A549 (cell line): ENCODE results near the gene IQSEC3. TPM values are rescaled to one million over a fixed set of nuclear protein-coding genes. Genes with fewer than 3 reads are reported as not detected.

Source experiments
- ATAC-seq, 2 experiments: fragments of 200-7000 bp in 1 of 2; fragments of >200 bp in 1 of 2; cut with Nextera tagmentation in 1 of 2; cut with Tn5 transposase in 1 of 2; 3 replicates each; pipeline versions ENCODE4 v1.8.0 to v1.9.1; 2018 to 2020; ENCODE audit warnings: mild to moderate bottlenecking in 1 of 2, moderate library complexity in 1 of 2
- CTCF ChIA-PET: fragments of 300-600 bp; sonication (Branson Sonifier 250); formaldehyde crosslinking; extraction: SDS; loops from one replicate; lab custom pipeline; 2021; ENCODE audit warnings: antibody characterized with exemption, inconsistent platforms; lab: Yijun Ruan, JAX
- POLR2A ChIA-PET: fragments of 350-600 bp; formaldehyde crosslinking; extraction: SDS; loops from one replicate; lab custom pipeline; 2021; ENCODE audit warnings: antibody characterized with exemption, inconsistent platforms; lab: Yijun Ruan, JAX
- DNase-seq, 2 experiments: peaks; one replicate each; pipeline versions ENCODE4 v3.0.0 to v3.0.0-alpha.2; 2011 to 2016; ENCODE audit warnings: low read depth in 1 of 2, low spot score in 1 of 2
- FAIRE-seq: peaks from 2 replicates; lab custom pipeline; 2011; peaks lifted over from hg19 to GRCh38; lab: Jason Lieb, UNC
- H3K27ac ChIP-seq, 2 experiments: fragments of >200 bp; sonication (Bioruptor Twin); formaldehyde crosslinking; 3 replicates each; pipeline ENCODE4 v1.5.1; 2016 to 2017
- H3K4me1 ChIP-seq: fragments of >200 bp; sonication (Bioruptor Twin); formaldehyde crosslinking; 3 replicates; pipeline ENCODE4 v1.6.1; 2016
- H3K4me2 ChIP-seq: fragments of >200 bp; sonication (Bioruptor Twin); formaldehyde crosslinking; 3 replicates; pipeline ENCODE4 v1.6.1; 2016
- H3K4me3 ChIP-seq: fragments of >200 bp; sonication (Bioruptor Twin); formaldehyde crosslinking; 3 replicates; pipeline ENCODE4 v1.5.1; 2016
- H3K9me3 ChIP-seq: fragments of >200 bp; sonication (Bioruptor Twin); formaldehyde crosslinking; 3 replicates; pipeline ENCODE4 v1.6.1; 2016
- CBX8 ChIP-seq: fragments of 200-600 bp; sonication (generic); IDR thresholded peaks from 2 replicates; pipeline ENCODE4 v1.6.1; 2016
- CHD2 ChIP-seq: fragments of 150-350 bp; IDR thresholded peaks from 2 replicates; pipeline ENCODE4 v1.6.1; 2014; ENCODE audit warnings: low read length; ENCODE audit not compliant: partially characterized antibody
- CHD4 ChIP-seq: fragments of 200-600 bp; sonication (generic); IDR thresholded peaks from 2 replicates; pipeline ENCODE4 v1.6.1; 2016; ENCODE audit warnings: antibody characterized with exemption, mild to moderate bottlenecking, borderline replicate concordance
- FOSL2 ChIP-seq, 2 experiments: fragments of 450-650 bp in 1 of 2; fragments of >200 bp in 1 of 2; sonication (Bioruptor Twin) in 1 of 2; formaldehyde crosslinking; IDR thresholded peaks; 2 replicates each; pipeline versions ENCODE4 v1.5.0 to v1.6.1; 2016 to 2020; ENCODE audit warnings: mild to moderate bottlenecking in 1 of 2, moderate library complexity in 1 of 2
- FOXS1 ChIP-seq: fragments of 250-450 bp; sonication (Bioruptor Pico); IDR thresholded peaks from 2 replicates; pipeline ENCODE4 v1.5.0; 2020; ENCODE audit warnings: mild to moderate bottlenecking, moderate library complexity
- HDAC2 ChIP-seq: fragments of 200-600 bp; sonication (generic); IDR thresholded peaks from 2 replicates; pipeline ENCODE4 v1.6.1; 2016
- HOXB5 ChIP-seq: fragments of 250-450 bp; sonication (Bioruptor Pico); IDR thresholded peaks from 2 replicates; pipeline ENCODE4 v1.5.0; 2020; ENCODE audit warnings: mild to moderate bottlenecking, moderate library complexity
- JUNB ChIP-seq: fragments of >200 bp; sonication (Bioruptor Twin); formaldehyde crosslinking; IDR thresholded peaks from 2 replicates; pipeline ENCODE4 v1.6.1; 2016
- MAZ ChIP-seq: fragments of 150-350 bp; IDR thresholded peaks from 2 replicates; pipeline ENCODE4 v1.6.1; 2014; ENCODE audit warnings: antibody characterized with exemption, low read depth, low read length, borderline replicate concordance
- NR3C1 ChIP-seq: fragments of >200 bp; sonication (Bioruptor Twin); formaldehyde crosslinking; IDR thresholded peaks from 3 replicates; pipeline ENCODE4 v1.6.1; 2017
- POLR2AphosphoS2 ChIP-seq: conservative IDR thresholded peaks from 2 replicates; pipeline ENCODE4 v1.6.1; 2012; ENCODE audit warnings: low read length, improper control_type of control experiment, inconsistent platforms
- RARB ChIP-seq: fragments of 250-450 bp; sonication (Bioruptor Pico); IDR thresholded peaks from 2 replicates; pipeline ENCODE4 v1.8.0; 2021; ENCODE audit warnings: mild to moderate bottlenecking, moderate library complexity
- RNF2 ChIP-seq: fragments of 200-600 bp; sonication (generic); IDR thresholded peaks from 2 replicates; pipeline ENCODE4 v1.6.1; 2016; ENCODE audit warnings: low read depth, mild to moderate bottlenecking, antibody characterized with exemption, moderate library complexity, borderline replicate concordance
- SREBF2 ChIP-seq: fragments of 450-650 bp; IDR thresholded peaks from 2 replicates; pipeline ENCODE4 v1.6.1; 2014; ENCODE audit warnings: mild to moderate bottlenecking, moderate library complexity
- TP53 ChIP-seq: fragments of 250-450 bp; sonication (Bioruptor Pico); IDR thresholded peaks from 2 replicates; pipeline ENCODE4 v1.5.0; 2021; ENCODE audit warnings: mild to moderate bottlenecking, moderate library complexity
- USF2 ChIP-seq: fragments of 450-650 bp; IDR thresholded peaks from 2 replicates; pipeline ENCODE4 v1.6.1; 2014; ENCODE audit warnings: antibody characterized with exemption
- ZC3H11A ChIP-seq: fragments of 450-650 bp; IDR thresholded peaks from 2 replicates; pipeline ENCODE4 v1.6.1; 2014; ENCODE audit warnings: antibody characterized with exemption, mild to moderate bottlenecking
- WGBS: methylation state at CpG from one replicate; pipeline ENCODE4 v1.1.6; 2017; ENCODE audit errors: missing lambda C conversion rate; 5-methylcytosine and 5-hydroxymethylcytosine counted together
- polyA plus RNA-seq, 4 experiments: library from polyadenylated mRNA; depleted of rRNA in 3 of 4; stranded (reverse); fragments of >200 nt; fragmentation: RNase III in 1 of 4; extraction: RNeasy Plus Mini Kit Qiagen cat#74134 plus additional on column Dnase treatment in 1 of 4; gene quantifications; 2 replicates in 3 of 4; 3 replicates in 1 of 4; pipeline ENCODE4 v1.2.3, GENCODE V29; 2011 to 2017
- TF ChIP-seq, protein P1 (sequence below): fragments of 250-450 bp; sonication (Bioruptor Pico); IDR thresholded peaks from 2 replicates; pipeline ENCODE4 v1.5.0; 2021; ENCODE audit warnings: mild to moderate bottlenecking, moderate library complexity, borderline replicate concordance
- TF ChIP-seq, protein P2 (sequence below): fragments of >200 bp; sonication (Bioruptor Twin); formaldehyde crosslinking; IDR thresholded peaks from 3 replicates; pipeline ENCODE4 v1.5.1; 2016

The IQSEC3 gene
- polyA plus RNA-seq, 2 of the 4 experiments (the other 2 are of a cell fraction), result not detected

DNA sequence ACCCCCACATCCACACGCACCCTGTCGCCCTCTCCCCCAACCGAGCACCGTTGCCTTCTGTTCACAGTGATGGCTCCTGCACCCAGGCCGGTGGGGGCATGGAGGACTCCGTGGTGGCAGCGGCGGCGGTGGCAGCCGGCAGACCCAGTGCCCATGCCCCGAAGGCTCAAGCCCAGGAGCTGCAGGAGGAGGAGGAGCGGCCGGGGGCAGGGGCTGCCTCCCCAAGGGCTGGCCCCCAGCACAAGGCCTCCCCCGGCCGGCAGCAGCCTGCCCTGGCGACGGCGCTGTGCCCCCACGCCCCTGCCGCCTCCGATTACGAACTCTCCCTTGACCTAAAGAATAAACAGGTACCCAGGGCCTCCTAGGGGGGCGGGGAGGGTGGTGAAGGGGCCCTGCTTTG lies 59.0 kb downstream of the IQSEC3 start:
- Histone ChIP-seq H3K27ac (no peak overlapping the region), H3K4me2 (no peak overlapping the region), H3K4me1 (no peaks in the 10 kb centered on the region), H3K4me3 (no peak overlapping the region), H3K9me3 (no peaks in the 10 kb centered on the region)
- POLR2A ChIA-PET, result no interaction called here
- TF ChIP-seq FOSL2 (IDR thresholded peaks at IDR 0.05), result no peak
- TF ChIP-seq FOSL2 (CRISPR knock-in tag; IDR thresholded peaks at IDR 0.05), result no peak
- no peak for TF ChIP-seq ZC3H11A
- no peak for TF ChIP-seq HOXB5 (CRISPR knock-in tag)
- no peak for TF ChIP-seq HDAC2
- no peak for TF ChIP-seq MAZ
- no peak for TF ChIP-seq NR3C1
- TF ChIP-seq USF2, result no peak
- TF ChIP-seq FOXS1 (CRISPR knock-in tag), result no peak
- DNase-seq (no peak), ATAC-seq (no peak), FAIRE-seq (no peak)
- 59% methylated on average over 13 of the region's 23 CpGs for WGBS
- CTCF ChIA-PET, result interaction anchor here (1.0 to 1.6 kb wide), 2 partner anchors 22 to 64 kb away, joined by 4 to 7 read pairs; no protein-coding TSS in a partner anchor

GRCh38 chr12:128079-128478 lies 61.5 kb downstream of the IQSEC3 start:
- Histone ChIP-seq H3K4me2 (no peak overlapping the region), H3K9me3 (no peaks in the 10 kb centered on the region), H3K4me3 (no peak overlapping the region), H3K4me1 (peaks cover 8% of the 10 kb centered on the region), H3K27ac (no peak overlapping the region)
- ChIA-PET POLR2A (no interaction called here), CTCF (interaction anchor here (0.6 to 2.3 kb wide), 2 partner anchors 22 to 25 kb away, joined by 3 to 5 read pairs; no protein-coding TSS in a partner anchor)
- ATAC-seq (no peak), FAIRE-seq (no peak), DNase-seq (no peak)
- TF ChIP-seq CBX8 (no peak), CHD4 (no peak), POLR2AphosphoS2 (no peak), USF2 (no peak), FOSL2 (IDR thresholded peaks at IDR 0.05) (no peak), FOSL2 (CRISPR knock-in tag; IDR thresholded peaks at IDR 0.05) (no peak), NR3C1 (no peak), TP53 (no peak), HDAC2 (no peak), JUNB (no peak), SREBF2 (no peak), CHD2 (no peak), RARB (no peak), RNF2 (no peak)
- TF ChIP-seq, protein P1, sequence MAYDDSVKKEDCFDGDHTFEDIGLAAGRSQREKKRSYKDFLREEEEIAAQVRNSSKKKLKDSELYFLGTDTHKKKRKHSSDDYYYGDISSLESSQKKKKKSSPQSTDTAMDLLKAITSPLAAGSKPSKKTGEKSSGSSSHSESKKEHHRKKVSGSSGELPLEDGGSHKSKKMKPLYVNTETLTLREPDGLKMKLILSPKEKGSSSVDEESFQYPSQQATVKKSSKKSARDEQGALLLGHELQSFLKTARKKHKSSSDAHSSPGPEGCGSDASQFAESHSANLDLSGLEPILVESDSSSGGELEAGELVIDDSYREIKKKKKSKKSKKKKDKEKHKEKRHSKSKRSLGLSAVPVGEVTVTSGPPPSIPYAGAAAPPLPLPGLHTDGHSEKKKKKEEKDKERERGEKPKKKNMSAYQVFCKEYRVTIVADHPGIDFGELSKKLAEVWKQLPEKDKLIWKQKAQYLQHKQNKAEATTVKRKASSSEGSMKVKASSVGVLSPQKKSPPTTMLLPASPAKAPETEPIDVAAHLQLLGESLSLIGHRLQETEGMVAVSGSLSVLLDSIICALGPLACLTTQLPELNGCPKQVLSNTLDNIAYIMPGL (CRISPR knock-in tag), result no peak
- TF ChIP-seq, protein P2, sequence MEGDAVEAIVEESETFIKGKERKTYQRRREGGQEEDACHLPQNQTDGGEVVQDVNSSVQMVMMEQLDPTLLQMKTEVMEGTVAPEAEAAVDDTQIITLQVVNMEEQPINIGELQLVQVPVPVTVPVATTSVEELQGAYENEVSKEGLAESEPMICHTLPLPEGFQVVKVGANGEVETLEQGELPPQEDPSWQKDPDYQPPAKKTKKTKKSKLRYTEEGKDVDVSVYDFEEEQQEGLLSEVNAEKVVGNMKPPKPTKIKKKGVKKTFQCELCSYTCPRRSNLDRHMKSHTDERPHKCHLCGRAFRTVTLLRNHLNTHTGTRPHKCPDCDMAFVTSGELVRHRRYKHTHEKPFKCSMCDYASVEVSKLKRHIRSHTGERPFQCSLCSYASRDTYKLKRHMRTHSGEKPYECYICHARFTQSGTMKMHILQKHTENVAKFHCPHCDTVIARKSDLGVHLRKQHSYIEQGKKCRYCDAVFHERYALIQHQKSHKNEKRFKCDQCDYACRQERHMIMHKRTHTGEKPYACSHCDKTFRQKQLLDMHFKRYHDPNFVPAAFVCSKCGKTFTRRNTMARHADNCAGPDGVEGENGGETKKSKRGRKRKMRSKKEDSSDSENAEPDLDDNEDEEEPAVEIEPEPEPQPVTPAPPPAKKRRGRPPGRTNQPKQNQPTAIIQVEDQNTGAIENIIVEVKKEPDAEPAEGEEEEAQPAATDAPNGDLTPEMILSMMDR, result no peak
- TF ChIP-seq, all 56 proteins: peak for 0
- 63% methylated on average over 5 of the region's 5 CpGs for WGBS
